NCI-H748 treated with DMSO at 0.1 percent for 48 hours (cell line): Measurements from ENCODE around the gene BRD7.

Experiments
- DNase-seq: peaks from one replicate; lab custom pipeline; 2025; lab: John Stamatoyannopoulos, UW

The BRD7 gene

GRCh38 chr16:50389900-50390299, 21.1 kb upstream of the BRD7 start:
- DNase-seq: no peak

GRCh38 chr16:50388496-50388895, 19.7 kb upstream of the BRD7 start:
- DNase-seq: no peak

GRCh38 chr16:50386774-50387173, 18.0 kb upstream of the BRD7 start:
- no peak for DNase-seq

- DNase-seq: no peak
Observed at GRCh38 chr16:50386139-50386538, 17.4 kb upstream of the BRD7 start.

GRCh38 chr16:50384500-50385135, 15.8 kb upstream of the BRD7 start:
- DNase-seq: no peak

- no peak for DNase-seq
Observed at GRCh38 chr16:50381679-50382440, 13.1 kb upstream of the BRD7 start.

- no peak for DNase-seq
Observed at GRCh38 chr16:50378417-50378816, 9.6 kb upstream of the BRD7 start.

- no peak for DNase-seq
Observed at GRCh38 chr16:50377001-50377400, 8.2 kb upstream of the BRD7 start.

- no peak for DNase-seq
Observed at GRCh38 chr16:50373780-50374179, 5.0 kb upstream of the BRD7 start.

GRCh38 chr16:50373345-50373701, 4.5 kb upstream of the BRD7 start:
- DNase-seq: no peak

- no peak for DNase-seq
Observed at GRCh38 chr16:50372611-50373344, 4.0 kb upstream of the BRD7 start.

- DNase-seq: no peak
Observed at GRCh38 chr16:50371936-50372595, 3.3 kb upstream of the BRD7 start.

GRCh38 chr16:50371036-50371716, 2.4 kb upstream of the BRD7 start:
- no peak for DNase-seq

GRCh38 chr16:50369133-50369804, 481 bp upstream of the BRD7 start:
- DNase-seq: no peak

GRCh38 chr16:50367777-50368409, 895 bp downstream of the BRD7 start:
- no peak for DNase-seq

- DNase-seq: no peak
Observed at GRCh38 chr16:50365791-50366575, 2.8 kb downstream of the BRD7 start.

GRCh38 chr16:50363656-50364055, 5.1 kb downstream of the BRD7 start:
- no peak for DNase-seq

- no peak for DNase-seq
Observed at GRCh38 chr16:50360779-50361178, 8.0 kb downstream of the BRD7 start.

GRCh38 chr16:50360033-50360778, 8.6 kb downstream of the BRD7 start:
- no peak for DNase-seq
